ENCODE measurements around the gene NR2F2.

NR2F2 gene

GRCh38 chr15:96349034-96349856, 18.7 kb downstream of the NR2F2 start:
- no peak for DNase-seq
- Histone ChIP-seq H3K4me1 (ENCODE audit: control insufficient read depth, insufficient read depth, low read length, poor library complexity, severe bottlenecking) (peaks cover 3% of the 10 kb centered on the region), H3K4me3 (ENCODE audit: insufficient read depth, low read depth, low read length, poor library complexity, severe bottlenecking) (no peak overlapping the region), H3K27ac (ENCODE audit: insufficient read depth, low read length, poor library complexity, severe bottlenecking) (no peak overlapping the region), H3K9me3 (ENCODE audit: control insufficient read depth, low read length) (no peaks in the 10 kb centered on the region), H3K36me3 (ENCODE audit: control insufficient read depth, insufficient read depth, low read length) (no peaks in the 10 kb centered on the region), H3K27me3 (replicated peaks; ENCODE audit: control insufficient read depth, insufficient read depth, low read length, poor library complexity, severe bottlenecking) (peaks cover 63% of the 10 kb centered on the region)

DNA sequence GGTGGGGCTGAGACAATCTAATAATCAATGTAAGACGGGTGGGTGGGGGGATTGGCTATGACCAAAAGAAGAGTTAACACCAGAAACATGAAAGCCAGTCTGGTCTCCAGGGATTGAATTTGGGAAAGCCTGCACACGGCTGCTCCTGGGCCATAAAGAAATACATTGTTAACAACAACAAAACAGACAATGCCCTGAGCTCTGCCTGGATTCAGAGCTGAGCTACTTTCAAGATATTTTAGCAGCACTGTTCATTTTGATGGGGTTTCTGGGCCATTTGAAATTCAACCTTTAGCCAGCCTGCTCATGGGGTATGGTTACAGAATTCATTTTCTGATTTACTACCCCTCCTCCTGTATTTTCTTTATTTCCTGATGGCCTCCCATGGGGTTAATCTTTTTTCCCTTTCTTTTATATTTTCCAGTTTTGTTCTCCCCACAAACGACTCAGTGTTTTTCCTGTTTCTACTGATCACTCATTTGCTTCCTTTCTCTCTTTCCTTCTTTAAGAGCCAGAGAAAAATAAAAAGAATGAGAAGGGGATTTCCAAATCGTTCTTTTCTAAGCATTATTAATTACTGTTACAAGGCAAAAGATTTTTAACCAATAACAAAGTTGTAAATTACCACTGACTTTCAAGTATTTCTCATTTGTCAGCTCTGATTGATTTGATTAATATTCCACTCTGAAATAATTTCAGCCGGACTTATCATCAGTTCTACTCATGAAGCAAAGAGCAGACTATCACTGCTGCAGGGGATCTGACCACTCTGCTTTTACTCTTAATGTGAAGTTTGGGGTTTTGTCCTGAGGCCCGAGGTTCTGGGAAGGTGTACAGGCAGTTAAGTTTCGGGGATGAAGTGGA, 19.6 kb downstream of the NR2F2 start:
- peaks cover 71% of the 10 kb centered on the region for H3K27me3 ChIP-seq (replicated peaks; ENCODE audit: control insufficient read depth, insufficient read depth, low read length, poor library complexity, severe bottlenecking)
- peaks cover 3% of the 10 kb centered on the region for H3K4me1 ChIP-seq (ENCODE audit: control insufficient read depth, insufficient read depth, low read length, poor library complexity, severe bottlenecking)
- no peaks in the 10 kb centered on the region for H3K9me3 ChIP-seq (ENCODE audit: control insufficient read depth, low read length)
- no peak overlapping the region for H3K4me3 ChIP-seq (ENCODE audit: insufficient read depth, low read depth, low read length, poor library complexity, severe bottlenecking)
- DNase-seq = no peak
- H3K27ac ChIP-seq (ENCODE audit: insufficient read depth, low read length, poor library complexity, severe bottlenecking) = no peak overlapping the region
- no peaks in the 10 kb centered on the region for H3K36me3 ChIP-seq (ENCODE audit: control insufficient read depth, insufficient read depth, low read length)

DNA sequence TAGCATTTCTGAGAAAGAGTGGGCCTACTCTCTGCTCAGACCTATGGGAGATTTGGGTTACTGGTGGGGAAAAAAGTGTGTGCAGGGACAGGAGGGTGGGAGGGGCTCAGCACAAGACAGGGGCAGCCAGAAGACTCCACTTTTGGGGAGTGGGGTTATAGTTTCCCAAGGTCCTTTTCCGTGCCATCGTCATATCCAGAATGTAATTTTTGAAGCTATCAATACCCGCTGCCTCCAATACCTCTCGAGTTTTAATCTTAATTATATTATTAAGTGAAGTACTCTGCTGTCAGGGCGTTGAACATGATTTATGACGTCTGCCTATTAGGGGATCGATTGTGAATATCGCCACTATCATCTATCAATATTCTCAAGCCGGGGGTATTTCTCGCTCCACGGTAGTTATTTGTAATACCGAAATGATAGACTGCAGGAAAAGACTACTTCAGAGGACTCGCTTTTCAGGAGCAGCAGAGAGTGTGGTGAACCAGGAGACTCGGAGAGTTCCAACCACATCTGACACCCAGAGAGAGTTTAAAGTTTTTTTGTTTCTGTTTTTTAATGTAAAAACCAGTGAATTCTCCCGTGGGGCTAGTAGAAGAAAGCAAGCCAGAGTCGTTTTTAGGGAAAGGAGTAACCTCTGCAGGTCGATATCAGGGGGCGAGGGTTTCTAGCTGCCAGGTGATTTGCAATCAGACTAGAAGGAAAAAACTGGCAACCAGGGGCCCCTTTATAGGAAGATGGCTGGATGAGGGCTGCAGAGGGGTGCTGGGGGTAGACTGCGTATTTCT, 20.6 kb downstream of the NR2F2 start:
- no peak for DNase-seq
- H3K4me1 ChIP-seq (ENCODE audit: control insufficient read depth, insufficient read depth, low read length, poor library complexity, severe bottlenecking) = peaks cover 5% of the 10 kb centered on the region
- H3K36me3 ChIP-seq (ENCODE audit: control insufficient read depth, insufficient read depth, low read length) = no peaks in the 10 kb centered on the region
- peaks cover 72% of the 10 kb centered on the region for H3K27me3 ChIP-seq (replicated peaks; ENCODE audit: control insufficient read depth, insufficient read depth, low read length, poor library complexity, severe bottlenecking)
- H3K9me3 ChIP-seq (ENCODE audit: control insufficient read depth, low read length) = no peaks in the 10 kb centered on the region
- no peak overlapping the region for H3K4me3 ChIP-seq (ENCODE audit: insufficient read depth, low read depth, low read length, poor library complexity, severe bottlenecking)
- H3K27ac ChIP-seq (ENCODE audit: insufficient read depth, low read length, poor library complexity, severe bottlenecking) = no peak overlapping the region

GRCh38 chr15:96351761-96352603, 21.5 kb downstream of the NR2F2 start:
- H3K27me3 ChIP-seq (replicated peaks; ENCODE audit: control insufficient read depth, insufficient read depth, low read length, poor library complexity, severe bottlenecking) = peaks cover 71% of the 10 kb centered on the region
- DNase-seq = no peak
- no peaks in the 10 kb centered on the region for H3K36me3 ChIP-seq (ENCODE audit: control insufficient read depth, insufficient read depth, low read length)
- no peak overlapping the region for H3K4me3 ChIP-seq (ENCODE audit: insufficient read depth, low read depth, low read length, poor library complexity, severe bottlenecking)
- H3K27ac ChIP-seq (ENCODE audit: insufficient read depth, low read length, poor library complexity, severe bottlenecking) = no peak overlapping the region
- H3K9me3 ChIP-seq (ENCODE audit: control insufficient read depth, low read length) = no peaks in the 10 kb centered on the region
- H3K4me1 ChIP-seq (ENCODE audit: control insufficient read depth, insufficient read depth, low read length, poor library complexity, severe bottlenecking) = peaks cover 12% of the 10 kb centered on the region

DNA sequence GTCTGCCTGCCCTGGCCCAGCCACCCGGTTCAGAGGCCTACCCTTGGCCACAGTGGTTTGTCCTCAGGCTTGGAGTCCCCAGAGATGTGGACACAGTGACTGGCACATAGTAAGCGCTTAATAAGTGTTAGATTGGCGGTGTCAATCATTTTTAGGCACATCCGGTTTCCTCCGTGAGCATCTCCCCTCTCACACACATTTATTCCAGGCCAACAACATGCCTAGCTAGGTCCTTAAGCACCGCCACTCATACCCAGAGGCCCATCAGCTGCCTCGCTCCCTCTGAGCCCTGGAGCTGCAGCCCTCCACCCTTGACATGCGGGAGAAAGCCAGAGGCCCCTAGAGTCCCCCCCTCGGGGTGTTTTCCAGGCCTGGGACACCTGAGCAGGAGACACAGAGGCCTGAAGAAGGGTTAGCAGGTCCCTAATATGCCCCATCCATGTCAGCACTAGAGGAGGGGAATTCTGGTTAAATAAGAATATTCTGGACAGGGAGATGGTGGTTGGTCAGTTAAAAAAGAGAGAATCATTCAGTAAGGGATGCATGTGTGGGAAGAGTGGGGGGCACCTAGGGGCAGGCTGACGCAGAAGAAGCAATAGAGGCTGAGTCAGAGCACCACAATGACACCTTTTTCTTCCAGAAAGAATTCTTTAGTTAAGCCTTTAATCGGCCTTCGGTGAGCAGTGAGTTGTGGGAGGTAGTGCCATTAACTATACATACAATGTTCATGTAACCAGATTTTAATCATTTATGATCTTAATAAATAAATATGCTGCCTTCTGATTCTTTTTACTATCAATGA, 22.3 kb downstream of the NR2F2 start:
- Histone ChIP-seq H3K4me3 (ENCODE audit: insufficient read depth, low read depth, low read length, poor library complexity, severe bottlenecking) (no peak overlapping the region), H3K9me3 (ENCODE audit: control insufficient read depth, low read length) (no peaks in the 10 kb centered on the region), H3K27ac (ENCODE audit: insufficient read depth, low read length, poor library complexity, severe bottlenecking) (no peak overlapping the region), H3K27me3 (replicated peaks; ENCODE audit: control insufficient read depth, insufficient read depth, low read length, poor library complexity, severe bottlenecking) (peaks cover 63% of the 10 kb centered on the region), H3K4me1 (ENCODE audit: control insufficient read depth, insufficient read depth, low read length, poor library complexity, severe bottlenecking) (peaks cover 15% of the 10 kb centered on the region), H3K36me3 (ENCODE audit: control insufficient read depth, insufficient read depth, low read length) (no peaks in the 10 kb centered on the region)
- no peak for DNase-seq

DNA sequence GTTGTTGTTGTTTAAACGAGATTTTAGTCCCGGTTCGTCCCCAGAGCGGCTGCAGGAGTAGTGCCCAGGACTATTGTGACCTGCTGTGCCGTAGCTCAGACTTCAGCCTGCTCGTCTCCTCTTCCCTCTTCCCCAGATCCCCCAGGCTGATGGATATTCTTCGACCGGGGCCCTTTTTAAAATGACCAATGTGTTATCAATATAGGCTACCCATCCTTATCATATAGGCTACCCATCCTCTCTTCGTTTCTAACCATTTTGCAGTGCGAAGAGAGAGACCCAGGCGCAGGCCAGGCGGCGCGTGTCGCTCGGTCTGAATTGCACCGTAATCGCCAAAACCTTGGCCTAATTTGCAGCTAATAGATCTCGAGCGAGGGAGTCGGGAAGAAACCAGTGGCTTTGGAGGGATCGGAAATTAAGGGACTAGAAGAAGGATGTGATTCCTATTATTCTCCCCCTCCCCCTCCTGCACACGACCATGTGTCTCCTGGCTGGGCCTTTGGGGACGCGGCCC, 23.0 kb downstream of the NR2F2 start:
- no peaks in the 10 kb centered on the region for H3K9me3 ChIP-seq (ENCODE audit: control insufficient read depth, low read length)
- peaks cover 58% of the 10 kb centered on the region for H3K27me3 ChIP-seq (replicated peaks; ENCODE audit: control insufficient read depth, insufficient read depth, low read length, poor library complexity, severe bottlenecking)
- no peak for DNase-seq
- H3K27ac ChIP-seq (ENCODE audit: insufficient read depth, low read length, poor library complexity, severe bottlenecking) = no peak overlapping the region
- no peaks in the 10 kb centered on the region for H3K36me3 ChIP-seq (ENCODE audit: control insufficient read depth, insufficient read depth, low read length)
- no peak overlapping the region for H3K4me3 ChIP-seq (ENCODE audit: insufficient read depth, low read depth, low read length, poor library complexity, severe bottlenecking)
- peaks cover 18% of the 10 kb centered on the region for H3K4me1 ChIP-seq (ENCODE audit: control insufficient read depth, insufficient read depth, low read length, poor library complexity, severe bottlenecking)

DNA sequence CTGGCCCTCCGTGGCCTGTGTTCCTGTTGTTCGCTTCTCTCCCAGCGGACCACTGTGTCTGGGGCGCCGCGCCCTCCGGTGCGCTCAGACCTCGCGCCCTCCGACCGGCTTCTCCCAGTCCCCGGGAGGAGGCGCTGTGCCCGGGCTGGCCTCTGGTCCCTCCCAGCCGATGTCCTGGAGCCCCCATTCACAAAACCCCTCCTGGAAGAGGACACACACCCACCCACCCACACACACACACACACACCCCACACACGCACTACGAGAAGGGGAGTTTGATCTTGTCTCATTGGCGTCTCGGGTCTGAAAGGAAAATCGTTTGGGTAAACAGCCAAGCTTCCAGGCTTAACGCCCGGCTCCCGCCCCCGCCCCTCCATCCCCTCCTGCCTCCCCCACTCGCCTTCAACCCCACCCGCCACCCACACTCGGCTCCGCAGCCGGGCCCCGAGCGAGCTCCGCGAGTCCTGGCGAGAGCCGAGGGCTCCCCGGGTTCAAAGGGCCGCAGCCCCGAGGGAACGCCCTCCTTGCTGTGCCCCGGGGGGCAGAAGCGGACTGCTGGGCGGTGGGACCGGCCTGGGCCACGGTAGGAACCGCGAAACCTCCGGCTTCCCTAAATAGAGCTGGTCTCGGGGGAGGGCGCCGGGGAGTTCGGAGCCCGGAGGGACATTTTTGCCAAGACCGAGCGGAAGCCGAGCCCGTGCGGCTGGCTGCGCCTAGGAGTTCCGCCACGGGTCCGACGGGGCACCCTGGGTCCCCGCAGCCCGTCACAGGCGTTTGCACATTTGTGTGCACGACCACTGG, 23.6 kb downstream of the NR2F2 start:
- peaks cover 18% of the 10 kb centered on the region for H3K4me1 ChIP-seq (ENCODE audit: control insufficient read depth, insufficient read depth, low read length, poor library complexity, severe bottlenecking)
- peaks cover 58% of the 10 kb centered on the region for H3K27me3 ChIP-seq (replicated peaks; ENCODE audit: control insufficient read depth, insufficient read depth, low read length, poor library complexity, severe bottlenecking)
- no peak overlapping the region for H3K27ac ChIP-seq (ENCODE audit: insufficient read depth, low read length, poor library complexity, severe bottlenecking)
- no peaks in the 10 kb centered on the region for H3K36me3 ChIP-seq (ENCODE audit: control insufficient read depth, insufficient read depth, low read length)
- DNase-seq = no peak
- no peaks in the 10 kb centered on the region for H3K9me3 ChIP-seq (ENCODE audit: control insufficient read depth, low read length)
- H3K4me3 ChIP-seq (ENCODE audit: insufficient read depth, low read depth, low read length, poor library complexity, severe bottlenecking) = no peak overlapping the region

DNA sequence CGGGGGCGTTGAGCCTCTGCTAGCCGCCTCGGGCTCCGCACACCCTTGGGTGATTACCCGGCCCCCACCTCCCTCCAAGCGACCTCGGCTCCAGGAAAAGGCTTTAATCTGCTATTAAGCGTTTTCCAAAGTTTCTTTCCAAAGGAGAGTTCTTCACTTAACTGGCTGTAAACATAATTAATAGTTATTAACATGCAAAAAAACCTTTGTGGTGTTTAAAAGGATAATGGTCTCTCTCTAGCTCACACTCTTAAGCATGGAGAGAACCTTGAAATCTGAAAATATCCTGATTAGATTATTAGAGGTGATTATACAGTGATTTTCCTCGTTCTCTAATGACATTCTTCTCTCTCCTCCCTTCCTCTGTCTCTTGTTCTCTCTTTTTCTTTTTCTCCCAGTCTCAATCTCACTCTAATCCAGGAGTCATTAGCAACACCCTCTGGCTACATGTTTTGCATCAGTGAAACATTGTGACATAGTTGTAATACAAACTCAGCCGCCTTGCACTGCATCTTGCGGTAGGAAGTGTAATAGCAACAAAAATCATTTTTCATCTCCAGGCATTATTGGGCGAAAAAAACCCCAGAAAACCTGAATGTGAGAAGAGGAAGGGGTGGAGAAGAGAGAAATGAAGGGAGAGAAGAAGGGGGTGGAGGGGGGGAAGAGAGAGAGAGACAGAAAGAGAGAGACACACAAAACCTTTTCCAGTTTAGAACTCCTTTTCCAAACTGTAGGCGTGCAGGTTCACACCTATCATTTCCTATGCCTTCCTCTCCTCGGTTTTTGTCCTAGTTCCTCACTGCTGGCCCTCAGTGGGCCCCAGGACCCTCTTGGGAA, 24.4 kb downstream of the NR2F2 start:
- no peaks in the 10 kb centered on the region for H3K9me3 ChIP-seq (ENCODE audit: control insufficient read depth, low read length)
- H3K4me3 ChIP-seq (ENCODE audit: insufficient read depth, low read depth, low read length, poor library complexity, severe bottlenecking) = no peak overlapping the region
- no peak overlapping the region for H3K27ac ChIP-seq (ENCODE audit: insufficient read depth, low read length, poor library complexity, severe bottlenecking)

More for the DNA sequence above, 24.4 kb downstream of the NR2F2 start:
- H3K27me3 ChIP-seq (replicated peaks; ENCODE audit: control insufficient read depth, insufficient read depth, low read length, poor library complexity, severe bottlenecking) = peaks cover 60% of the 10 kb centered on the region
- no peak for DNase-seq
- H3K4me1 ChIP-seq (ENCODE audit: control insufficient read depth, insufficient read depth, low read length, poor library complexity, severe bottlenecking) = peaks cover 18% of the 10 kb centered on the region
- no peaks in the 10 kb centered on the region for H3K36me3 ChIP-seq (ENCODE audit: control insufficient read depth, insufficient read depth, low read length)

Data from effector memory CD4-positive, alpha-beta T cell (primary cell).